ENCODE measurements around the gene IRF9. TPM values are rescaled to one million over a fixed set of nuclear protein-coding genes. Genes with fewer than 3 reads are reported as not detected.

IRF9 gene, protein sequence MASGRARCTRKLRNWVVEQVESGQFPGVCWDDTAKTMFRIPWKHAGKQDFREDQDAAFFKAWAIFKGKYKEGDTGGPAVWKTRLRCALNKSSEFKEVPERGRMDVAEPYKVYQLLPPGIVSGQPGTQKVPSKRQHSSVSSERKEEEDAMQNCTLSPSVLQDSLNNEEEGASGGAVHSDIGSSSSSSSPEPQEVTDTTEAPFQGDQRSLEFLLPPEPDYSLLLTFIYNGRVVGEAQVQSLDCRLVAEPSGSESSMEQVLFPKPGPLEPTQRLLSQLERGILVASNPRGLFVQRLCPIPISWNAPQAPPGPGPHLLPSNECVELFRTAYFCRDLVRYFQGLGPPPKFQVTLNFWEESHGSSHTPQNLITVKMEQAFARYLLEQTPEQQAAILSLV
- 24.3 and 32.3 TPM in 2 replicates for total RNA-seq

DNA sequence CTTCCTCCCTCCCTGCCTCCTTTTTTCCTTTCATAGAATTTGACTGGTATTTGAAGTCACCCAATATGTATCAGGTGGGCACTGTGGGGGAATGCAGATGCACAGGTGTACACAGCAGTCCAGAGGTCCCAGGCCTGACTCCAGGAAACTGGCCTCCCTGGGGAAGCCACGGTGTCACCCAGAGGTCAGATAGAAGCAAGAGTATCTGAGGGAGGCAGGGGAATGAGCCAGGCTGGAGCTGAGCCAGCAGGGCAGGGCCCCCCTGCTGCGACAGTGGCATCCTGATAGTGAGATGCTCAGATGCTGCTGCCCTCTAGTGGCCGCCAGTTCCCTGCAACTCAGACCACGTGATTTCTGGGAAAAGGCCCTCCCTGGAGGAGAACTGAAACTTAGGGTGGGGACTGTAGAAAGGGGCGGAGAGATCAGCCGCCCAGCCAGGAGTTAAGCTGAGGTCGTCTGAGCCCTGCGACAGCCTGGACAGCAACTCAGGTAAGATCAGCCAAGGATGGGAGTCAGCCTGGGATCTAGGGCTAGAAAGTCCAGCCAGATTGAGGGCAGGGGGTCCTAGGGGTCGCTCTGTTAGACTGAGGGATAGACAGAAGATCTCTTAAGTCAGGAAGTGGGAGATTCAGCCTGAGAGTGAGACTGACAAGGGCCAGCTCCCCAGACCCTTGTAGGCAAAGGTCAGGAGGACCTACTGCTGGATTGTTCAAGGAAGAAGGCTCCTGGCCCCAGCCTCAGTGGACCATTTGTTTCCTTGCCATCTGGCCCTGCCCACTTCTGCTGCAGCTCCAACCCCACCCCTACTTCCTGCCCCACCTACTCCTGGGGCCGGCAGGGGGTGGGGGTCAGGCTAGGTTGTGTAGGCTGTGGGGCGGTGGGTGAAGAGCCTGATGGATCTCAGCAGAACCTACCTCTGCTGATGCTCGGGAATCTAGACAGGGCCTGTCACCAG, at the start of gene IRF9:
IRF9 (plus strand) TSS at position 416 of the 955 bp plus-strand sequence. CDS start 880 bp downstream, outside the sequence.

DNA sequence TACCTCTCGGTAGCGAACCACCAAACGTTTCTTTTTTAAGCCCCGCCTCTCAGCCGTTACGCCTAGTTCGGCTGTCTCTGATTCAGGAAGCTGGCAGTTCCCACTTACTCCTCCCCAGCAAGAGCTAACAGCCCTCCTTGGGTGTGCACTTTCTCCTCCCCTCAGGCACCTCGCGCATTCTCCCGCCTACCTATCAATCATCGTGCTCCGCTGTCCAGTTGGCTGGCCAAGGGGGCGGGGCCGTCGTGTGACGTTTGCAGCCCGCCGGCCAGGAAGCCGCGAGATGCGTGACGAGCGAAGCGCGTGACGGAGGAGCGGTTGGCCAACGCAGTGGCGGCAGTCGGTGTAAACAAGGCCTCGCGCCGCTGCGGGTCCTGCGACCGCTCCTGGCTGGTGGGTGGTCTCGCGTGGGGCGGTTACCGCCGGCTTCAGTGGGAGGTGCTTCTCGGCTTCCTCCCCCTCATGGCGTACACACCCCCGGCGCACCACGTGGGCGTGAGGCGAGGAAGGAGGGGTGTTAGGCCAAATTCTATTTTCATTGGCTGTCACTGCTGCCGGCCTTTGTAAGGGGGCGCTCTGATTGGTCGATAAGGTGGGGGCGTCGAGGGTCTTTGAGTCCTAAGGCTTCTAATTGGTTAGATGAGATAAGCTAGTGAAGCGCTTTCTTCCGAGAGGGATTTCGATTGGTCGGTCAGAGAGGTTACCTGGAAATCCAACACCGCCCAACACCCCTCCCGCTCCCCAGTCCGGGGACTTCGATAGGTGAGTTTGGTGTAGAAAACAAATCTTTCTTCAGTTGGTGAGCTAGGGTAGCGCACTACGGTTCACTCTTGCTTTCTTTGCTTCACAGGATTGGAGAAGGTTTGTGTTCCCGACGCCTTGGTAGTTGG, 46.3 kb upstream of the IRF9 start, which contains the start of the genes DCAF11 and NRL:
DCAF11 (plus strand) TSS at position 246 of the 890 bp plus-strand sequence. CDS start 818 bp downstream, outside the sequence.
NRL (minus strand) TSS at position 418 of the 890 bp plus-strand sequence. CDS start 32,101 bp downstream, outside the sequence.

DNA sequence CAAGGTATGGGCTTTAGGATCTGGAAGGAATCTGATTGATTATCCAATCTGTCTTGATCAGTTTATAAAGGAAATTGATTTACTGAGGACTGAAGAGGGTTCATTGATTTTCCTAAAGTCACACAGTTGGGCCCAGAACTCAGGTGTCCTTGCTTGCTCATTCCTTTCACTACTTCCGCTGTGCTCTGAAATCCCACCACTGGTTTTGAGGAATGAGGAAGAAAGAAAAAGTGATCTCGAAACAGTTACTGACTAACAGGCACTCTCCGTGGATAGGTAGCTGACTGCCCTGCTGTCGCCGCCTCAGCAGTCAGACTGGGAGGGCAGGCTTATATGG, 30.7 kb upstream of the IRF9 start, which contains the start of gene FITM1:
FITM1 (plus strand) TSS at position 280 of the 337 bp plus-strand sequence. CDS start 905 bp downstream, outside the sequence.

DNA sequence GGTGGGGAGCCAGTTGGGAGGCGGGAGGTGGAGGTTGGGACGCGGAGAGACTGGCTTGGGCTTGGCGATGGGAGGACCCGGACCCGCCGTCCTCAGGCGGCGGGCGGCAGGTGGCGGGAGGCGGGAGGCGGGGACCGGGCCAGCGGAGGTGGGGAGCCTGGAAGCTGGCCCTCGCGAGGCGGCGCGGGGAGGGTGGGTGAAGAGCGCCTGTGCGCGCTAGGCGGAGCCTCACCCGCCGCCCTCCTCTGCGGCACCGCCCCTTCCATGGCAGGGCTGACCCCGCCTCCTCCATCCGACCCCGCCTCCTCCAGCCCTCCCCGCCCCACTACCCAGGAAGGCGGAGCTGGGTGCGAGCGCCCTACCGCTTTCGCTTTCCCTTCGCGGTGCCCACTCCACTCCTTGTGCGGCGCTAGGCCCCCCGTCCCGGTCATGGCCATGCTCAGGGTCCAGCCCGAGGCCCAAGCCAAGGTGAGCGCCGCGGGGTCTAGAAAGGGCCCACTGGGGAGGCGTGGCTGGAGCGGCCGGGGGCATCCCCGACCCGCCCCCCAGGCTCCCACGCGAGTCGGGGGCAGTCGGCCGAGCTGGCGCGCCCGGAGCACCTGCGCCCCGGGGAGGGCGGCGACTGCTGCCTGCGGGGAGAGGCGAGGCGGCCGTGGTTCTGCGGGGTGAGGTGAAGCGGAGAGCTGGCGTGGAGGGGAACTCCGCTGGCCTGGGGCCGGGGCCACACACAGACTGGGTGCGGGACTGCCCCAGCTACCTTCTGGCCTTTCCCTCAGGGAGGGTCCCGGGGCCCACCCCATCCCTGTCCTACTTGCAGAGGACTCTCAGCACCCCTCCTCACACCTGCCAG, 25.0 kb upstream of the IRF9 start, which contains the start of gene PSME1:
PSME1 (plus strand) TSS at position 361 of the 850 bp plus-strand sequence; CDS start at position 430, 69 bp downstream.

DNA sequence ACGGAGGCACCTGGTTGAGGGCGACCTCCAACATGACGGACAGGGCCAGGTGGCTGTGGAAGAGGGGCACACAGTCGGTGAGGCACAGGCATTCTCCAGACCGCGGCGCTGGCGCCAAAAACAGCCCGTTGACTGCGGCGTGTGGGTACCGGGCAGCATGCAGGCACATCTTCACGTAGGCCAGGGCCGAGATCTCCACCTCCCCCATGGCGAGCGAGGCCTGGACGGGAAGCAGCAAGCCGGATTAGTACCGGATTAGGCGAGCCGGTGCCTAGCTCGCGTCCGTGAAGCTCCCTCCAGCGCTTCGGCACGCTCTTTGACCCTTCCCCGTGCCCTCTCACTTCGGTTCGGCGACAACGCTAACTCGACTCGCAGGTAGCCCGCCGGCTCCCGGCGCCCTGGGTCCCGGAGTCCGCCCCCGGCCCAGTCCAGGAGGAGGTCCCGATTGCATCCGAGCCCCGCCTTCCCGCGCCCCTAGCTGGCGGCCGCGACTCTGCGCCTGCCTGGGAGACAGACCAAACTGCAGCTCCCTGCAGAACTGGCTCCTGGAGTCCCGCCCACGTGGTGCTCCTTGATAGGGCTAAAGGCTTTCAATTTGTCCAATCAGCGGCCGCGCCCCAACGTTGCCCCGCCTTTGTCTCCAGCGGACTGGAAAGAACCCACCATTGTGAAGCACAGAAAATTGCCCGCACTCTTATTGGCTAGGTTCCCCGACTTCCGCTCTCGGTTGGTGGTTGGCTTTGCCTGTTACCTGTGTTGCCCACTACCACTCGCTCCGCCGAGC, 19.8 kb upstream of the IRF9 start, which contains the start of gene EMC9:
EMC9 (minus strand) TSS at position 495 of the 784 bp plus-strand sequence; CDS start at position 208, 287 bp downstream.

DNA sequence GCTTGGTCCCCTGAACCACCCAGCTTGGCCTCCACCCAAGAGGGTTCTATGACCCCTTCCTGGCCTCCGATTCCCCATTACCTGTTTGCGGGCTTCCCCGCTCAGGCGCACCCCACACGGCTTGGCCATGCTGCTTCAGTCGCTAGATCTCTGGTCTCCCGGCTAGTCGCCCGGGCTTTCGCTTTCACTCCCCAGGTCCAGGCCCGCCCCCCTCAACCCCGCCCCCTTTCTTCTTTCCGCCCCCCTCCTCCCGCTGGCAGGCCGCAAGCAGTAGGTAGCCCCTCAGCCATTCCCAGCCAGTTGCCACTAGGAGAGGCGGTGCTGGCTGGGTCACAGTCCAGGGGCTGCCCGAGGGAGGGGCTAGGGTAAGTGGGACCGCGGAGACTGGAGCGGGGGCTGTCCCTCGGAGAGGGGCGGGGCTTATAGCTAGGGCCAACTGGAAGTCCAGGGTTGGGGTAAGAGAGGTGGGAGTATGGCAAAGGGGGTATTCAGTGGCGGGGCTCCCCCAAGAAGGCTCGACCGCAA, 14.6 kb upstream of the IRF9 start, which contains the start of gene PSME2:
PSME2 (minus strand) TSS at position 158 of the 525 bp plus-strand sequence; CDS start at position 129, 29 bp downstream.

DNA sequence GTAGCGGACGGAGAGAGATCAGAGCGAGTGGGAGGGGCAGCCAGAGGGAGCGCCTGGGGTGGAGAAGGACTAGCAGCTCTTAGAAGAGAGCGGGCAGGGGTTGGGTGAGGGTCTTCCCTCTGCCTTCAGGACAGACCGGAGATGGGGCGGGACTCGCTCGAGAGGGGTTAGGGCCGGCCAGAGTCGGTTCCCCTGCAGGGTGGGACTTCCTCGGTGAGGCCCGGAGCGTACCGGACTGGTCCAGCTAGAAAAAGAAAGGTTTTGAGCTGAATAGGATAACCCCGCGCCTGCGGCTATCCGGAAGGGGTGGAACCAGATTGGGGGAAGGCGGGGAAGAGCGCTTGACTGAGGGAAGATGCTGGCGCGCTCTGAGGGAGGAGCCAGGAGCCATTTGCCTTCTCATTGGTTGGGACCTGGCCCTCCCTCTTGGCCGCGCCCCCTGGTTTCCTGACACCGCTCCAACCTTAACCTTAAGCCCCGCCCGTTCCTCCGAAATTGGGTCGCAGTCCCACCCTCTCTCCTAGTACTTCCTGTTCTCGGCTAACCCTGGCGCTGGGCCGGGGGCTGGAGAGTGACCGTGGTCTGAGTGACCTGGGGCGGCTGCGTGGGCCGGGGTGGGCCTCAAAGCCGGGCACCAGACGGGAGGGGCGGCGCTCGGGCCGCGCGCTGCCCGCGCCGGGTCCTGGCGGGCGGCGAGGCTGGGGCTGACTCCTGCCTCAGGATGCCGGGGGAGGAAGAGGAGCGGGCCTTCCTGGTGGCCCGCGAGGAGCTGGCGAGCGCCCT, 13.9 kb upstream of the IRF9 start, which contains the start of gene RNF31:
RNF31 (plus strand) TSS at position 521 of the 783 bp plus-strand sequence; CDS start at position 722, 201 bp downstream.

DNA sequence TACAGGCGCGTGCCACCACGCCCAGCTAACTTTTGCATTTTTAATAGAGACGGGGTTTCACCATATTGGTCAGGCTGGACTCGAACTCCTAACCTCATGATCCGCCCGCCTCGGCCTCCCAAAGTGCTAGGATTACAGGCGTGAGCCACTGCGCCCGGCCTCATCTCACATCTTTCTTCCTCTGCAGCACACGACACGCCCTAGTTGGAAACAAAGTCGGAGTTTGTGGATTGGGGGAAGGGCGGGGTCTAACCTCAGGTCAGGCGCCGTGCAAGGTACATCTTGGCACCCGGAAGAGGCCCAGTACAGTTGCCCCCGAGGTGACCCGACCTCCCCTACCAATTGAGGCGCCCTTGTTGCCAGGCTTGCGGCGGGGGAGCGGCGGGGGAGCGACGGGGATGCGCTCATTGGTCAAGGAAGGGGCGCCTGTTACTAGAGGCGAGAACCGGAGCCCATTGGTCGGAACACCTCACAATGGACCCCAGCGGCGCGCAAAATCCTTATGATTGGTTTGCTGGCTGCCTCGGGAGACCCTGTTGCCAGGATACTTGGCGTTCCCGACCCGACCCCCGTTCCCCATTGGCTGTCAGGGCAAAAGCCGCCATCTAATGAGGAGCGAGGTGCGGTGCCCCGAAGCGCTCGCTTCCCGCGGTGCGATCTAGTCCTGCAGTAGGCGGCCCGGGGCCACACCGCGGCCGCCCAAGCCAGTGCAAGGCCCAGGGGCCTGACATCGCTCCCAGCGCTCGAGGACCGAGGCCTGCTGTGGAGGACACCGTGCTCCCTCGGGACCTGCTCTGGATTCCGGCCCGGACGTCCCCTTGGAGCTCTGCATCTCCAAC, 10.6 kb downstream of the IRF9 start, which contains the start of gene REC8:
REC8 (plus strand) TSS at position 659 of the 839 bp plus-strand sequence. CDS start 473 bp downstream, outside the sequence.

DNA sequence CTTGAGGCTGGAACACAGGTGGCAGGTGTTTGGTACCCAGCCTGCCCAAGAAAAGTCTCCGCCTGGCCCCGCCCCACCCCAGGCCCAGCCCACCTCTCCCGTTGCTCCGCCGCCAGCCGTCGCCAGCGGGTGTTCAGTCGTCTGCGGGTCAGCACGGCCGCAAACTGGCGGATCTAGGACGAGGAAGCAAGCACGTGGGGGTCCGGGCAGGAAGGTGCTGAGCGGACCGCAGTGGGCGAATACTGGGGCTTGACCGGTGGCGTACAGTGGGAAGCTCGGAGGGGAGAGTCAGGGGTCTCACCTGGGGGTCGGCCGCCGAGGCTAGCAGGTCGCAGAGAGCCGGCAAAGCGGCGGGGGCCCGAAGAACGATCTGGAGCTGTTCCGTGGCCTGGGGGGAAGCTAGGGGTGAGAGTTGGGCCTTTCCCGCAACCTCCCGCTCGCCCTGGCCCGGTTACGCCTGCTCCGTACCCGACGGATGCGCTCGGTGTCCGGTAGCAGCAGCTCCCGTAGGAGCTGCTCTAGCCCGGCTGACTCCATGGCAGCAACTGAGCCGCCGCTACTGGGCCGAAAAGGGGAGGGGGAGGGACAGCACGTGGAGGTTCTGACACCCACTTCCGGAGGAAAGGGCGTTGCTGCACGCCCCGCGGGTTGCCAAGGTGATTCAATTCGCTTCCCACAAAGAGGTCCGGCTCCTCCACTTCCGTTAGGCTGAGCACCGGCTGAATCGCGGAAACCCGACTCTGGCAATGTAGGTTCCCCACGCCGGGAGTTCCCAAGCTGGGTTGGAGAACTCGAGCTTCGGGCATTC, 27.4 kb downstream of the IRF9 start, which contains the start of gene IPO4:
IPO4 (minus strand) TSS at position 566 of the 808 bp plus-strand sequence; CDS start at position 537, 29 bp downstream.

DNA sequence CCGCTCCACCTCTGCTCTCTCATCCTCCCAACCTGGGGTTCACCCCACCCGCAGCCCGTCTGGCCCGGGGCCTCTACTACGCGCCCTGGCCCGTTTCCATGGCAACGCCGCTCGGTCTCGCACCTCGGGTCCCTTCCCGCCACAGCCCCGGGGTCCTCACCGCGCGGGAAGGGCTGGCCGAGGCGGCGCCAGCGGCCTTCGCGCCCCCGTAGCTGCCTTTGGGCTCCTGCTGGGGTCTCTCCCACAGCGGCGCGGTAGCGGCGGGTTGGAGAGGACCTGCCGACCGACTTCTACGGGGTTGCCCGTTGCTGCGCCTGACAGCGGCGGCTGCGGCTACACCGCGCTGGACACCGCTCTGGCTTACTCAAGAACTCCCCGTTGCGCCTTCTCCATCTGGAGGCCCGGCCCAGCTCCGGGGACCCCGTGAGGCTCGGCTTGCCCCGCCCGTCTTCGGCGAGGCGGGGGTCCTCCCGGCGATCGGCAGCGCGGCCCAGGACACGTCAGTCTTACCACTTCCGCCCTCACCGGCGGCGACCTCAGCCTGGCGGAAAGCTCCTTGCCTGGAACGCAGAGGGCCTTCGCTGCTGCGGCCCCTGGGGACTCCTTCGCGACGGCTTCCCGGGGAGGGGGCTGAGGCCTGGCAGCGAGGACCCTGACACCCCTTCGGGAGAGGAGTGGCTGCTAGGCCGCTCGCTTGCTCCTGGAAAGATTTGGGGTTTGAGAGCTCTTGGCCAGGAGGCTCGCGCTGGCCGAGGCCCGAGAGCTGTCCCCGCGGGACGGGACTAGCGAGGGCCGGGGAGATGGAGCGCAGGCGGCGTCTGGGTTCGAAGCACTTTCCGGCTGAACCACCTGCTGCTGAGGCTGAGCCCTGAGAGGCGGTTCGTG, 34.4 kb downstream of the IRF9 start, which contains the start of gene TM9SF1:
TM9SF1 (minus strand) TSS at position 256 of the 885 bp plus-strand sequence. CDS start 422 bp downstream, outside the sequence.

DNA sequence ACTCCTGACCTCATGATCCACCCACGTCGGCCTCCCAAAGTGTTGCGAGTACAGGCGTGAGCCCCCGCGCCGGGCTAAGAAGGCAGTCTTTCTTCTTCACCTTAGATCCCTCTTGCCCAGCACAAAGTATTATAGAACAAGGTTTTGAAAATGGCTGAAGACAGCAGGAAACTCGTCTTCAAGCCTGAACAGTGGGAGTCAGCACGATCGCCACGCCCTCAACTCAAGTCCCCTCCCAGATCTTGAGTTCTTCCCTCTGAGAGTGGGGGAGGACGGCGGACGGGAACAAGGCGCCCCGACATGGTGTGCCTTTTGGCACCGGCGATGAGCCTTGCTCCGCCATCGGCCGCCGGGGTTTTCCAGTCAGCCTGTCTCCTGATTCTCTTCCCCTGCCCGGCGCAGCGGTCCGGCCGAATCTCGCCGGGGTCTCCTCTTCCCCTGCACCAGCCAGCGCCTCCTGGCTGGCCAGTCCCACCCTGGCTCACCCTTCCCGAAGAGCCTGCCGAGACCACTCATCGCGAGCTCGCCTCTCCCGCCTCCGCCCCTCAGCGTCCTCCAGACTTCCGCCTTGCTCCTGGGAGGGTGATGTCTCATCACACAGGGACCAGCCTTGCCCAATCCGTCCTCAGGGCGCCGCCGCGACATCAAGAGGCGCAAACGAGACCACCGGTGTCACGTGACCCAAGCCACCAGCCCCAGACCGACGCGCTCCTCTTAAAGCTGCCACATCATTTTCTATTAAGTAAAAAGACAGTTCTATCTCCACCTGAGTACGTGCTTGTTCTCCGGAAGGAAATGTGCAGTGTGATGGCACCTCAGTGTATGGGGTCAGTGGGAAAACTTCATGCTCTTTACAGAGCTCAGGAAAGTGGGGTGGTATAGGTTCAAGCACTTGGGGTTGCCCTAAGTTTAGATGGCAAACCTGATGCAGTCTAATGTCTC, 52.1 kb downstream of the IRF9 start, which contains the start of gene CHMP4A:
CHMP4A (minus strand) TSS at position 565 of the 942 bp plus-strand sequence; CDS start at position 516, 49 bp downstream.

DNA sequence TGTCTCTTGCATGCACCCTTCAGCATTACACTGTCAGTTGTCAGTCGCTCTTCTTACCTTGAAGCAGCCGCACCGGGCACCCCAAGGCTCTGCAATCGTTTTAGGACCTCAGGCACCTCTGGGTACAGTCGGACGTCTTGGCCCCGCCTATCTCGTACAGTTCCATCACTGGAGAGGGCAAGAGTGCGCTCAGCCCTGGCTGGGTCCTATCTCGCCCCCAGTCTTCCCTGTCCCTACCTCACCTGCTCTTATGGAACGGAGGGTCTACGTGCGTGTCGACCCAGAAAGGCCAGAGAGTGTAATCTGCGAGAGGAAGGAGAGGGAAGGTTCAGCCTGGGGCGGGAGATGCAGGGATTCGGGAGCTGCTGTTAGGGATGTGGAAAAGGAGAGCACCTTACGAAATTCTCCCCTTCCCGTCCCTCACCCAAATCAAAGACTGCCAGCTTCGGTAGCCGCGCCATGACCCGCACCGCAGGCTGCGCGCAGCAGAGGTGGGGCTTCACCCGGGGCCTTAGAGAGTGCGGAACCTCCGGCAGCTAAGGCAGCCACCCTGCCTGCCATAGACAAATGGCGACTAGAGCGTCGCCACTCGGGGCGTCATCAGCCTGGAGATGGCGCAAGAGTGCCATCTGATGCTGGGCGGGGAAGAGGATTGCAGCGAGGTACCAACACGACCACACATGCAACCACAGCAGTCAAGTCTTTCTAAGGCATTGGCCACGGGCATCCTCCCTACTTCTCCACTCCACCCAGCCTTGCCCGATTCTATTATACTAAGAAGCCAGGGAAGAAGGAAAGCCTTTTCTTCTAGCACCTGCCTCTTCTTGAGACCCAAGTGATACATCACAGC, 54.7 kb downstream of the IRF9 start, which contains the start of gene MDP1:
MDP1 (minus strand) TSS at position 572 of the 850 bp plus-strand sequence; CDS start at position 461, 111 bp downstream.

